Bronchial epithelial cell (primary cell): ENCODE measurements around the gene PCGF3. TPM values are rescaled to one million over a fixed set of nuclear protein-coding genes. Genes with fewer than 3 reads are reported as not detected.

Experiments
- DNase-seq: peaks from one replicate; pipeline ENCODE4 v3.0.0-alpha.2; 2010; ENCODE audit warnings: low read depth
- FAIRE-seq: peaks from 2 replicates; lab custom pipeline; 2011; peaks lifted over from hg19 to GRCh38; lab: Jason Lieb, UNC
- H3K27me3 ChIP-seq: 2 replicates; pipeline ENCODE4 v1.5.1; 2011; ENCODE audit warnings: low read length; ENCODE audit not compliant: control insufficient read depth, insufficient read depth
- H3K36me3 ChIP-seq: 2 replicates; pipeline ENCODE4 v1.5.1; 2011; ENCODE audit warnings: low read length; ENCODE audit not compliant: control insufficient read depth, insufficient read depth
- H3K4me3 ChIP-seq: 2 replicates; pipeline ENCODE4 v1.5.1; 2011; ENCODE audit warnings: mild to moderate bottlenecking, low read depth, low read length, control low read depth
- total RNA-seq: library from RNA; depleted of rRNA; stranded (reverse); fragments of >200 nt; gene quantifications from 2 replicates; pipeline ENCODE4 v1.2.1, GENCODE V29; 2014
- TF ChIP-seq, protein P1 (sequence below): IDR thresholded peaks from 2 replicates; pipeline ENCODE4 v1.5.1; 2011; ENCODE audit warnings: mild to moderate bottlenecking, moderate library complexity, low read length, control low read depth, inconsistent platforms; ENCODE audit not compliant: insufficient read depth, severe bottlenecking

The PCGF3 gene
- total RNA-seq, 1 donor from 2014 or later, result 30.5 TPM

DNA sequence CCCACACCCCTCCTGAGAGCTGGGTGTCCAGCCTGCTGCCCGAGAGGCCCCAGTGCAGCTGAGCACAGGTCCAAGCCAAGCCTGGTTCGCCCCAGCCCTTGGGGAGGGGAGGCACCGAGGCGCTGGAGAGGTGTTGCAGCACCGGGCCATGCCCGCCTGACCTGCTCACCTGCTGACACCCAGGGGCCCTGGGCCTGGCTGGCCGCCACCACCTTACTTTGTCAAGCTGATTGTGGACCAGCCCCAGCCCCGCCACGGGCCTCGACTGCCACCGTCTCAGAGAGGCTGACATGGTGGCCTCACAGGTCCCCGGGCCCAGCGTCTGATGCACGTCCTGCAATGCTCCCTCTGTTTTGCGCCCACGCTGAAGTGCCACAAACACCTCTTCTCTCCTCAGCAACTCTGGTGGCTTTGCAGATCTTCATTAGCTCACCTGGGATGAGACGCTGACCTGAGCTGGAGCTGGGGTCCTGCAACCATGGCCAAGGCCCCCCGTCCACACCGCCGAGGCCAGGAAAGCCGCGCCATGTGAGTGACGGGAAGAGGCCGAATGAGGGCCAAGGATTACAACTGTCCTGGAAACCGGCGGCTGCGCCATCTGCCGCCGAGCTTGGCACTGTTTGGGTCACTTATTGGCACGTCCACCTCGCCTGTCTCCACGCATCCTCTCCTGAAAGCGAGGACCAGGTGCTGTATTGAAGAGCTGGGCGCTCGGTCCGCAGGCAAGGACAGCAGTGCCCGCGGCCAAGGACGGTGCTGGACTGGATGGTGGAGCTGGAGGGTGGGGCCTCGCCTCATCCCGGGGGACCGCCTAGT is 112.7 kb downstream of the PCGF3 start:
- H3K36me3 ChIP-seq, result no peaks in the 10 kb centered on the region
- H3K27me3 ChIP-seq, result peaks cover 24% of the 10 kb centered on the region
- DNase-seq (no peak), FAIRE-seq (peak; percentile 43)
- TF ChIP-seq, protein P1, sequence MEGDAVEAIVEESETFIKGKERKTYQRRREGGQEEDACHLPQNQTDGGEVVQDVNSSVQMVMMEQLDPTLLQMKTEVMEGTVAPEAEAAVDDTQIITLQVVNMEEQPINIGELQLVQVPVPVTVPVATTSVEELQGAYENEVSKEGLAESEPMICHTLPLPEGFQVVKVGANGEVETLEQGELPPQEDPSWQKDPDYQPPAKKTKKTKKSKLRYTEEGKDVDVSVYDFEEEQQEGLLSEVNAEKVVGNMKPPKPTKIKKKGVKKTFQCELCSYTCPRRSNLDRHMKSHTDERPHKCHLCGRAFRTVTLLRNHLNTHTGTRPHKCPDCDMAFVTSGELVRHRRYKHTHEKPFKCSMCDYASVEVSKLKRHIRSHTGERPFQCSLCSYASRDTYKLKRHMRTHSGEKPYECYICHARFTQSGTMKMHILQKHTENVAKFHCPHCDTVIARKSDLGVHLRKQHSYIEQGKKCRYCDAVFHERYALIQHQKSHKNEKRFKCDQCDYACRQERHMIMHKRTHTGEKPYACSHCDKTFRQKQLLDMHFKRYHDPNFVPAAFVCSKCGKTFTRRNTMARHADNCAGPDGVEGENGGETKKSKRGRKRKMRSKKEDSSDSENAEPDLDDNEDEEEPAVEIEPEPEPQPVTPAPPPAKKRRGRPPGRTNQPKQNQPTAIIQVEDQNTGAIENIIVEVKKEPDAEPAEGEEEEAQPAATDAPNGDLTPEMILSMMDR, result no peak
- H3K4me3 ChIP-seq, result no peak overlapping the region

DNA sequence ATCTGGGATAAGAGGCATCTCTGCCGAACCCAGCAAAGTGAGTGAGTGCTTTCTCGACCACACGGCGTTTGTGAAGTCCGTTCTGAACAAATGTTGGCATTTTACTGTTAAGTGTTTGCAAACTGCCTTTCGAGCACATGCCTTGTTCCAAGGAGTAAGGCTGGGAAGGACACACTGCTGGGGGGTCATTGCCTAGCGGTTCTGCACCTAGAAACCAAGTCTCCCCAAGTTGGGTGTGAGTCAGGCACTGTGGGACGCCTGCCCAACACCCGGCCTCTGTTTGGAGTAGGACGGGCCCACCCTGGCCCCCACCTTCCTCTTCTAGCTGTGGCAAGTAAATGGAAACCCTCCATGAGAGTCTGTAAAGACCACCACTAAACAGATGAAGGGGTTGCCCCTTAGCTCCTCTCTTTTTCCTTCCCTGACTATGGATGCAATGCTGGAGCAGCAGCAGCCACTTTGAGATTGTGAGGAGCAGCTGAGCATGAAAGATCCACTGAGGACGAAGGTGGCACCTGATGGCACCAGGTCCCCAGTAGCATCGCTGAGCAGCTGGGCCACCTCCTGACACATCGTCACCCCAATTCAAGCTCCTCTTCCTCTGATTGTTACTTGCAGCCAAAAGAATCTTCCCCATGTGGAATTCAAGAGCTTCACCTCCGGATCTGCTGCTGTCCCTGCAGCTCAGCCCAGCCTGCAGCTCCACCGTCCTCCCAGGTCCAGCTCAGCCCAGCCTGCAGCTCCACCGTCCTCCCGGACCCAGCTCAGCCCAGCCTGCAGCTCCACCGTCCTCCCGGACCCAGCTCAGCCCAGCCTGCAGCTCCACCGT is 114.0 kb downstream of the PCGF3 start:
- no peak for DNase-seq
- TF ChIP-seq, protein P1, result no peak
- FAIRE-seq, result no peak
- Histone ChIP-seq H3K27me3 (peaks cover 21% of the 10 kb centered on the region), H3K36me3 (no peaks in the 10 kb centered on the region), H3K4me3 (no peak overlapping the region)

Other genes with a start within 250 kb of the PCGF3 start
- 9.7 and 15.0 TPM in 2 replicates for gene ZNF721, start 206.7 kb upstream of the PCGF3 start, total RNA-seq
- gene PIGG, start 206.6 kb upstream of the PCGF3 start, total RNA-seq, result 52.7 and 69.3 TPM in 2 replicates
- gene TMEM271, start 129.5 kb upstream of the PCGF3 start, total RNA-seq, result not detected in 2 replicates
- gene PDE6B, start 80.3 kb upstream of the PCGF3 start, total RNA-seq, result 0.64 TPM in 1 of 2 replicates, not detected in the other
- gene ATP5ME, start 31.6 kb upstream of the PCGF3 start, total RNA-seq, result 70.8 and 301 TPM in 2 replicates
- gene MYL5, start 31.3 kb upstream of the PCGF3 start, total RNA-seq, result 2.9 and 5.2 TPM in 2 replicates
- 0.53 and 1.7 TPM in 2 replicates for gene SLC49A3, start 16.7 kb upstream of the PCGF3 start, total RNA-seq
- not detected in 2 replicates for gene CPLX1, start 120.3 kb downstream of the PCGF3 start, total RNA-seq
- gene GAK, start 226.5 kb downstream of the PCGF3 start, total RNA-seq, result 52.9 and 77.1 TPM in 2 replicates
- gene TMEM175, start 226.6 kb downstream of the PCGF3 start, total RNA-seq, result 3.4 and 10.9 TPM in 2 replicates